Stimulated activated CD4-positive, alpha-beta T cell treated with anti-CD3 and anti-CD28 coated beads, Interleukin-1b, Interleukin-23, amount 100 ng/mL, for 24 hours (primary cell): ENCODE results near the gene MSMB.
"Not testable (repeated sequence)": the region's sequence is repeated elsewhere in the genome, so short reads cannot be mapped to it uniquely, and the experiment has no call there.

Experiments
- DNase-seq, 4 experiments: peaks; one replicate each; pipeline ENCODE4 v3.0.0-alpha.2; 2020; ENCODE audit warnings: low read depth in 4 of 4, low spot score in 1 of 4

MSMB gene, protein sequence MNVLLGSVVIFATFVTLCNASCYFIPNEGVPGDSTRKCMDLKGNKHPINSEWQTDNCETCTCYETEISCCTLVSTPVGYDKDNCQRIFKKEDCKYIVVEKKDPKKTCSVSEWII

DNA sequence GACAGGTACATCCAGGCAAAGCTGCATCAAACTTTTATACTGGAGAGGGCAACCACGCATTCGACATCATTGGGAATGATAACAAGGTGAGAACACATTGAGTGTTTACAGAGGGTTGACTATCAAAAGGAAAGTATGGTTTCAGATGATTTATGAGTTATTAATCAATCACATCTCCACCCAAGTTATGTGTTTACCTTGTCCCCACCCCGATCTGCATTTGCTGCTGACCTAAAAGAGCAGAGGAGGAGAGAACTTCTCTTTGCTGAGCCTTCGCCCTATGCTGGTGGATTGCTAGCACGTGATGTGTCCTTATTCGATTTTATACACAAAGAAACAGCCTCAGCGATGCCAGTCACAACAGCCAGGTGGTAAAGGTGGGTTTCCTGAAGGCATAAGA, at the start of gene MSMB:
Gene MSMB, minus strand, starts transcription at position 9 of the 400 bp plus-strand sequence. CDS start 32 bp downstream, outside the sequence.
- no peak for DNase-seq

DNA sequence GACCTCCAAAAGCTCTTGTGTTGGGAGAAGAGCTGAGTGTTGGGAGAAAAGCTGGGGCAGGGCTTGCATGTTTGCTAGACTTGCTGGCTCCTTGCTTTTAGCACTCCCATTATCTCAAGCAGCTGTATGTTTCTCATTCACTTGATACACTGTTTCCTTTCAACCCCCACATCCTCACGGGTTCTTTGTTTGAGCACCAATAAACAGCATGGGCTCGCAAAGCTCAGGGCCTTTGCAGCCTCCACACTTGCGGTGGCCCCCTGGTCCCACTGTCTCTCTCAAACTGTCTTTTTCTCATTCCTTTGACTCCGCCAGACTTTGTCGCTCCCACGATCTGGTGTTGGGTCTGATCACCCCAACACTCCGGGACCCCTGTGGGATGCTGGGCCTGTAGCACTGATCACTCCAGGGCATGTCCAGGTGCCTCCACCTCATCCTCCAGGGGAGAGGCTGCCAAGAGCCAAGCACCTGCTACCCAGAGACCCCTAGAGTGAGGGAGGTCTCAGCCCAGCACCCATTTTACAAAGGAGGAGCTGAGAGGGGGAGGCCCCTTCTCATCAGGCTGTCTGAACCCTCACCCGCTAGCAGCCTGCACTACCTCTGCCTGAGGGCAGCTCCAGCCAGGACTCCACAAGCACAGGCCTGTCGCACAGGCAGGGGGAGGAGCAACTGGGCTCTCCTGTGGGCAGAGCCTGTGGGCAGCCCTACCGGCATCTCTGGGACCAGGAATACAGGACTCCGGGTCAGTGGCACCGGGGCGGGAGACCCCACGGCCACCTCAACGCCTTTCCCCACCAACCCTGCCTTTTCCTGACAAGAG, 49.1 kb upstream of the MSMB start:
- DNase-seq = no peak

DNA sequence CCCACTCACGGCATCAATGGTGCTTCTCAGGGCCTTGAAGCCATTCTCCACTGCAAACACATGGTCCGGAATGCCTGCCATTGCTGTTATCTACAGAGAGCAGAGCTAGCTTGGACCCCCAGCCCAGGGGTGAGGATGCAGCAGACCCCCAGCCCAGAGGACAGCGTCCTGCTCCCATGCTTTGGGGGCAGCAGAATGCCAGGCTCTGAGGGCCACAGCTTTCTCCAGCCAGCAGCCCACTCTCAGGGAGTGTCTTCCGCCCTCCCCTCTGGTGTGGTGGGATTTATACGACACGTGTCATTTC, 48.1 kb upstream of the MSMB start:
- no peak for DNase-seq

DNA sequence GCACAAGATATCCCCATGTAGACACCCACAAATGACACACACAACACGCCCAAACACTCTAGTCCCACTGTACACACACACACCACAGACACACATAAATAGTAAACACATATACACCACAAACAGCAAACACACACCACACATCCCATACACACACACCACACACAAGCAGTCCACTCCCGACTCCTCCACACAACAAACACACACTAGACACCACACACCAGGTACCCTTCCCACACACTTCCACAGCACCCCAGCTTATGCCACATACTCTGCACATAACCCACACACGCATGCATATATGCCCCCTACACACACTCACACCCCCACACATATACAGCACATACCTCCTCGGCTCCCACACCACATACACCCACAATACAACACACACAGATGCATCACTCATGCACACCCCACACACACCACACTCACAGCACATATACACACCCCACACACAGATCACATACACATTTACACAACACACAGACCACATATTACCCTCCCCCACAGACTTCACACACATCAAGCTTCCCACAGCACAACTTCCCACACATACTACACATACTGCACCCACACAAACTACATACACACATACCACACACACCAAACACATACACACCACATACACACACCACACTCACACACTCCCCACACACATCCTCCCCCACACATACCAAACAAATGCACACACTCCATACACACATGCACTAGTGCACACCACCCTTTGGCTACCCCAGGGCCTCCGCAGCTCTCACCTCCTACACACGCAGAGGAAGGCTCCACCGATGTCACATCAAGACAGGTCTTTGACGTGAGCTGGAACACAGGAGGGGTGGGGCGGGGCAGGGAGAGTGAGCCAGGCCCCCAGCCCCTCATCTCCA, 47.5 kb upstream of the MSMB start:
- DNase-seq = not testable (repeated sequence)

DNA sequence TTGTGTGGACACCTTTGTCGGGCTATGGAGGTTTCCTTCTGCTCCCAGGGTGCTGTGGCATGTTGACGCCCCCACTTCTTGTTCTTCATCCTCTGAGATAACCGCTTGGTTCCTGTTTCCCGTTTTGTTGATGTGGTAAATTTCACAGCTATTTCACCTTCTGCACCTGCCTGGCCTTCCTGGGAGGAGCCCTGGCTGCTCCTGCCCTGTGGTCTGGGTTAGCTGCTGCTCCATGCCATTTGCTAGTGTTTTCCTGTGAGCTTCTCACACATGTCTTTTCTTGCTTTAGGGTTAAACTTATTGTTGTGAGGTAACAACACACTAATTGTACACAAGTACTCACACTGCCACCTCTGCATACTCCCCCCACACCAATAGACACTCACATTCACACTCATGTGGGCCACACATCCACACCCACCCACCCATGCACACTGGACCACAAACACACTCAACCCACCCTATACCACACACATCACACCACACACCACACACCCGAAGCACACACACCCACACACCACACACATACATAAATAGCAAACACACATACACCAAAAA, 46.5 kb upstream of the MSMB start:
- DNase-seq = no peak

DNA sequence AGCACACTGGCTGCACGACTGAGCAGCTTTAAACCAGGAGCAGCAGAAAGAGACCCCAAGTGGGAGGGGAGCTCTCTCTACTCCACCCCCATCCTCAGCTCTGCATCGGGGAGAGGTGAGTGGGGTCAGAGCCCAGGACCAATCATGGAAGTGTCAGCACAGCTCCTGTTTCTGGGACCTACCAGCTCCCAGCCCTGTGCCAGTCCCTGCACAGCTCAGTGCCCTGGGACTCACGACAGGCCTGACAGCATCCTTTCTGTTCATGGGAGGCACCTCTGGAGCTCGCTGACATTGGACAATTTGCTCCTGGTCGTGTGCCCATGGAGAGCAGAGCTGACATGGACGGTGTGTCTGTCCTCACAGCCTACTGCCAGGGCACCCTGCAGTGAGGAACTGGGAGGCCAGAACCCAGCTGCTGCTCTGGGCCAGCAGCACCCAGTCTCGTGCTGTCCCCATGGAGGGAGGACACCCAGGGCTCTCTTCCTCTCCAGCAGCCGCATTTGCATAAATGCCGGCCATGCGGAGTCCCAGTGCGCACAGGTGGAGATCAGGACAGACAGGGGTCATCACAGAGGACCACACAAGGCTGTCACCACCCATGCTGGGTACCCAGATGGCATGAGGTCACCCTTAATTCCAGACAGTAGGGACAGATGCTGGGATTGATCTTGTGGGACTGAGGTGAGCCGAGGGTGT, 45.9 kb upstream of the MSMB start:
- DNase-seq = no peak

DNA sequence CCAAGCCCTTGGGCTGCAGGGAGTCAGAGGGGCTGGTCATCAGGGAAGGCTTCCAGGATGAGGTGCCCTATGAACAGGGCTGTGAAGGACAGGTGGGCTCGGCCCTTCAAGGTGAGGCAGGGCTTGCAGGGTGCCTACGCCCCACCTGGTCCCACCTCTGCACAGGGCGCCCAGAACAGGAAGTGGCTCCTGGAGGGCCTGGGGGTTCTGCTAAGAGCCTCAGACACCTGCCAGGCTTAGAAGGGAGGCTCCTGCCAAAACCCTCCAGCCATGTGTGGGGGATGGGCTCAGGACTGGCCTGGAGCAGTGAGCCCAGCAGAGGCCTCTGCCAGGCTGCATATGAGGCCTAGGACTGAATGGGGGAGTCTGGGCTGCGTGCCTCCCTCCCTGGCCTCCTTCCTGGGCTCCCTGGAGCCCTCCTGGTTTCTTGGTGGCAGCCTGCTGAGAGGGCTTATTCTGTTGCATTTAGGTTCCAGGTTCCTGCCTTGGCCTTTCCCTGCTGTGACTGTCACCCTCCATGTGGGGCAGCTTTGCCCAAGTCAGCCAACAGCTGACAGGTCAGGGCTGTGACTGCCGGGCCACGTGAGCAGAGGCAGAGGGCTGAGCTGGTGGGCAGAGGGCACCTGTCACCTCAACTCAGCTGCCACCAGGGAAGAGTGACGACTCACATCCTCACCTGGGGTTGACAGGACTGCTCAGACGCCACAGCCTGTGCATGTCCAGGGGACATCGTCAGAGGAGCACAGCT, 45.2 kb upstream of the MSMB start:
- no peak for DNase-seq

DNA sequence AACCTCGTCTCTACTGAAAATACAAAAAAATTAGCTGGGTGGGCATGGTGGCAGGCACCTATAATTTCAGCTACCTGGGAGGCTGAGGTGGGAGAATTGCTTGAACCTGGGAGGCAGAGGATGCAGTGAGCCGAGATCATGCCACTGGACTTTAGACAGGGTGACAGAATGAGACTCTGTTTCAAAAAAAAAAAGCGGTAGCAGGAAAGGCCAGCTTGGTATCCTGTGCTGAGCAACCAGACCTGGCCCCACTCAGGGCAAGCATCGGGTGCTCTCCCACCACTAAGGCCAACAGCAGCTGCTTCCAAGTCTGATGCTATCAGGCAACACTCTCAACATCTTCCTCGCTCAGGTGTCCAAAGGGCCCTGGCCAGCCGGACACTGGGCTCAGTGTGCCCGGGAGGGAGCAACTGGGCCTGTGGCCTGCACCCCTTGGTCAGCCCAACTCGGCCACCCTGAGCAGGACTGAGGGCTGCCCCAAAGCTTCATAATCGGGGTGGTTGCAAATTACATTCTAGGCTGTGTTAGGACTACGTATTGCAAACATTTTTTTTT, 44.3 kb upstream of the MSMB start:
- DNase-seq = no peak

DNA sequence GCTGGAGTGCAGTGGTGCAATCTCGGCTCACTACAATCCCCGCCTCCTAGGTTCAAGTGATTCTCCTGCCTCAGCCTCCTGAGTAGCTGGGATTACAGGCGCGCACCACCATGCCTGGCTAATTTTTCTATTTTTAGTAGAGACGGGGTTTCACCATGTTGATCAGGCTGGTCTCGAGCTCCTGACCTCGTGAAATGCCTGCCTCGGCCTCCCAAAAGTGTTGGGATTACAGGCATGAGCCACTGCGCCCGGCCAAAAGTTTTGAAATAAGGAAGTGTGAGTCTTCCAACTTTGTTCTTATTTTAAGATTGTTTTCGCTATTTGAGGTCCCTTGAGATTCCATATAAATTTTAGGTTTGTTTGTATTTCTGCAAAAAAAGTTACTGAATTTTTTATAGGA, 41.3 kb upstream of the MSMB start:
- DNase-seq = not testable (repeated sequence)

DNA sequence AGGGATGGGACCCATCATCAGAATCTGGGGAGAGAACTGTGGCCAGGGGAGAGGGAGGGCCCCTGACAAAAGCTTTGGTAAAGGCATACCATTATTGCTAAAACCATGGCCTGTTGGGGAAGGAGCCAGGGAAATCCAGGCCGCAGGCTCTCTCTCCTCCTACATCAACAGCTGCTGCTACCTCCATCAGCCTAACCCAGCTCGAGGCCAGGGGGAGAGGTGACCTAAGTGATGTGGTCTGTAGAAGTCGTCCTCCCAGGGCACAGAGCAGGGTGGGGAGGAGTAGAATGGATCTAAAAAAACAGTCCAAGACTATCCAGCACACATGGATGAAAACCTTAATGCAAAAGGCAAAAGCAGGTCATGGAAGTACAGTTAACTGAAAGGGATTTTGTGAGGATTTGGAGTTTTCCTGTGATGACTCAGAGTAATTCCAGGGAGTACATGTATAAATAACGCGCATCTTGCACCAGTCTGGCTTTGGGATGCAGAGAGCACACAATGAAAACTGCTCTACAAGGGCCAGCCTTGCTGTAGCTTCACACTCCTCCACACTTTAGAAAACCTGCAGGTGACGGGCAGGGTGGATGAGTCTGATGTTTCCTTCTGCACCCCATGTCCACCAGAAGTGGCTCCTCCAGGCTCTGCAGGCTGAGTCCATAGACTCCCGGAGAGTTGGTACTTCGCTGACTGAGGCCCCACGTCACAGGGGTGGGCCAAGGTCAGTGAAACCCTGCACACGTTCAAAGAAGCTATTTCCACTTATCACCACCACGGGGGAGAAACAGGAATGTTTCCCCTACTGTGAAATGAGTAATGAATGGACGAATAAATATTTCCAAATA, 38.5 kb upstream of the MSMB start:
- DNase-seq = no peak

DNA sequence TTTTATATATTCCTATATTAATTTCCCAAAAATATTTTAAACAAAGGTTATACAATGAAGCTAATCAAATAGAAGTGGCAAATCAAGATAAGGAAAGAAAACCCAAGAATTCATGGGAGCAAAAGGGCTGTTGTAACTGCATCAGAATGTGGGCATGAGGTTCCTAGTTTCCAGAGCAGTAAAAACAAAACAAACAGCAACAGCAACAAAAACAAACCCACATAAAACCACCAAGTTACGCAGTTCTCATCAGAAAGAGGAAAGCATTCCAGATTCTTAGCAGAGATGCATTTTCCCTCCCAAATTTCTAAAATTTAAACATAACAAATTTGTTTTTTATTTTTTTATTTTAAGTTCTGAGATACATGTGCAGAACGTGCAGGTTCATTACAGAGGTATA, 34.8 kb upstream of the MSMB start:
- DNase-seq = no peak

DNA sequence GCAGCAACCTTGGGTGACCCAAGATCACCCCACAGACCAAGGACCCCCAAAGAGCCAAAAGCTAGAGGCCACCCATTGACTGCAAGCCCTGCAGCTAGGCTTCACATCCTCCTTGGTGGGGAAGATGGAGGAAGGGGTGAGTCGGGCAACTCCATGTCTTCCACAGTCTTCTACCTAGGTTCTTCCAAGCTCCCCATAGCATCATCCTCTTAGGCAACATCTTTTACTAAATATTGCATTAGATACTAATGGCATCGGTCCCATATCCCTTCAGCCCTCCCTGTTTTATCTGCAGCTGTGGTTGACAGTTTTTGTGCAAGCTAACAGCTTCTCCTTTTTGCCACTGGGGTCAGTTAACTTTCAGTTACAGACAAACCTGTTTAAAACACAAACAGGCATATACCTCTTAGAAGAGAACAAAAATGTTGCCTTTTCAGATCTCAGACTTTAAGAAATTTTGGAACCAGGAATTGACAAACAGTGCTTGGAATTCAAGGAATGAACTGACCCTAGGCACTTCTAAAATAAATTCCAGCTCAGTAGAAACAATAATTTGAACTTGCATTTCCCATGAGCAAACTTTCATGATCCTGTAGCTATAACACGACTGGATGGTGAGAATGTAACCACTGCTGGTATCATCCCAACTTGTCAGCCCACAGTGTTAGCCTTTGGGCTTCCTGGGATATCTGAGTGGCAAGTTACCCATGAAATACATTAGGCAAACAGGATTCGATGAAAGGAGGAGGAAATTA, 33.9 kb upstream of the MSMB start:
- DNase-seq = no peak

DNA sequence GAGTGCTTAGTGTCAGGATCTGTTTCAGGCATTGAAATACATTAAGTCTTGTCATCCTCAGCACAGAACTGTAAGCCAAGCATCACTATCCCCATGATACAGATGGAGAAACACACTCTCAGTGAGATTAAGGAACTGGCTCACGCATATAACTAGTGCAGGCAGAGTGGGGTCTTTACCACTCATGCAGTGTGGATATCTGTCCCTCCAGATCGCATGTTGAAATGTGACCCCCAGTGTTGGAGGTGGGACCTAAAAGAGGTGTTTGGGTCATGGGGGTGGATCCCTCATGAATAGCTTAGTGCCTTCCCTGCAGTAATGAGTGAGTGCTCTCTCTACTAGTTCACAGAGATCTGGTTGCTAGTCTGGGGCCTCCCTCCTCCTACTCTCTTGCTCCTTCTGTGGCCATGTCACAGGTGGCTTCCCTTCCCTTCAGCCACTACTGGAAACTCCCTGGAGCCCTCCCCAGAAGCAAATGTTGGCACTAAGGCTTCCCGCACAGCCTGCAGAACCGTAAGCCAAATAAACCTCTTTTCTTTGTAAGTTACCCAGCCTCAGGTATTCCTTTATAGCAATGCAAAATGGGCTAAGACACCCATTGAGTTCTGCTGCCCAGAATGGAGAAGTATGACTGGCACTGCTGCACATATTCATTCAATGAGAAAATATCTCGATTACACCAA, 31.8 kb upstream of the MSMB start:
- no peak for DNase-seq

DNA sequence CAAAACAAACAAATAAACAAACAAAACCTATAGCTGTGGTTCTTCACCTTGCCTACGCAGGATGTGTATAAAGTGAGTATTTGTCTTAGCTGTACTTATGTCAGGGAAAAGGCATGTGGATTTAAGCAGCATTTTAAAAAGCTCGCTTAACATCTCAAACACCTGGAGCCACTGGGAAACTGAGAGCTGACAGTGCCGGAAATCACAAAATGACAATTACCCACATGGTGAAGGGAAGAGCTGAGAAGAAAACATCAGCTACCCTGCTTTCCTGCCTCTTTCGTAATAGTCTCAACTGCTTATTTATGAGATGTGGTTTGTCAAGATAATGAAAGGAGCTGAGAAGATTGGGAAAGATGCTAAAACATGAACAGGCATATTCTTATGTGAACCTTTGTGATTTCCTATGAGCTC, 31.1 kb upstream of the MSMB start:
- DNase-seq = no peak

DNA sequence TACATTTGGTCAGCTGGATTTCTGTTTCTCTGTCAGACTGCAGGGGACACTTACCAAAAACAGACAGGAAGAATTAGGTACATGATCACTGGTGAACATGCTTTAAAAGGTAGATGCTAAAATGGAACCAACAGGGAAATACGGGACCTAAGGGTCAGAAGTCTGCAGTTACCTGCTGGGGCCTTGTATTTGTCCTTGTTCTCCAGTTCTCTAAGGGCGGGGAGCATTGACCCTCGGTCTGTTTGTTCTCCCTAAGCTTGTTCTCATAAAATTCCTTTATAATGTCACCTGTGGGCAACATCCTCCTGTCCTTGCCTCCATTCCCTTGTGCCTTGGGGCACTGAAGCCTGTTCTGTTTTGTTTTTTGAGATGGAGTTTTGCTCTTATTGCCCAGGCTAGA, 29.8 kb upstream of the MSMB start:
- no peak for DNase-seq

DNA sequence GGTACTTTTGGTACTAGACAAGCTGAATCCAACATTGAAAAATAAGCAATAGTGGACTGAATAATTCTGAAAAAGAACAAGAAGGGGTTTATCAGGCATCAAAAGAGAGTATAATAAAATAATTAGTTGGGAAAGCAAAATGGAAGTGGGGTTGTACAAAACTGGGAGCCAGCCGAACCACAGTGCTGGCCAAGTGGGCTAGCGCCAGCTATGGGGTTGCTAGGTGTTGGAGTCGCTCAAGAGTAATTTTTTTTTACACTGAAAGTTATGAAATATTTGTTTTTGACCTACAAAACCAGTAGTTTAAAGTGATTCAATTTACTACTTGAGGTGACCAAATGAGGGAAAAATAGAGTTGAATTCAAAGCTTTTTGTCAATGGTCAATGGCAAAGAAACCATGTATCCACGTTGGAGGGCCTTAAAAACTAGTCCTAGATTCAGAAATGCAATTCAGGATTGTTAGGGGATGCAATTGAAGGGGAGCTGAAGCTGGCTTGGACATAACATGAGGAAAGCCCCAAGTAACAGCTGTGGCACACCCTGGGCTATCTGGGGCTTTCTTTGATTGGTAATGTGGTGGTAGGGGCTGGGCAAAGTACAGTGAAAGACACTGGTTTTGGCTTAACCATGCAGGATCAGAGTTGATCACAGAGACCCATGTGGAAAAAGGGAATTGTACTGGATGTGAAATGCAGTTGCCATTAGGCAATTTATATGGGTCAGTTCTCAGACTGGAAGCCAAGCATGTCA, 28.3 kb upstream of the MSMB start:
- DNase-seq = no peak

DNA sequence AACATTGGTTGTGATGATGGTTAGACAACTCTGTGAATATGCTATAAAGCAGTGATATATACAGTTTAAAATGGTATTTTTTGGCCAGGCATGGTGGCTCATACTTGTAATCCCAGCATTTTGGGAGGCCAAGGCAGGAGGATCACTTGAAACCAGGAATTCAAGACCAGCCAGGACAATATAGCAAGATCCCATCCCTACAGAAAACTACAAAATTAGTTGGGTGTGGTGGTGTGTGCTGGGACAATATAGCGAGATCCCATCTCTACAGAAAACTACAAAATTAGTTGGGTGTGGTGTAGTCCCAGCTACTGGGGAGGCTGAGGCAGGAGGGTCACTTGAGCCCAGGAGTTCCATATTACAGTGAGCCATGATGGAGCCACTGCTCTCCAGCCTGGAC, 27.5 kb upstream of the MSMB start:
- no peak for DNase-seq
